GM19455 (cell line): Measurements from ENCODE around the gene ALDH1A3.

Experiments
- ATAC-seq: cut with Tn5 transposase; IDR thresholded peaks from one replicate; pipeline ENCODE4 v1.9.1; 2021; ENCODE audit not compliant: unreplicated experiment

Gene ALDH1A3

GRCh38 chr15:100923902-100924301, 44.3 kb downstream of the ALDH1A3 start:
- no peak for ATAC-seq

DNA sequence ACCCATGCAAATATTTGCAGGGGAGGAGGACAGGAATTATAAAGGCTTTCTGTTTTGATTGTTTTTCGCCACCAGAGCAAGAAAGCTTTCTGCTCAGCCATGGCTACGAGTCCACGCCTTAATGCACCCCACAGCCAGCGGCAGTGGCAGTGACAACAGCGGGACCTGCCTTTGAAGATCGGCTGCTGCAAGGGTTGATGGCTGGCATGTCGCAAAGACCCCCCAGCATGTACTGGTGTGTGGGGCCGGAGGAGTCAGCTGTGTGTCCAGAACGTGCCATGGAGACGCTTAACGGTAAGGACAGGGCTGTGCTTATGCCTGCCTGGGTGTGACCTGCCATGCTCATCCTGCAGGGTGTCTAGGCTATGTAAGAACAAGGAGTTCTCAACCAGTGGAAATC, 44.8 kb downstream of the ALDH1A3 start:
- ATAC-seq, result no peak

DNA sequence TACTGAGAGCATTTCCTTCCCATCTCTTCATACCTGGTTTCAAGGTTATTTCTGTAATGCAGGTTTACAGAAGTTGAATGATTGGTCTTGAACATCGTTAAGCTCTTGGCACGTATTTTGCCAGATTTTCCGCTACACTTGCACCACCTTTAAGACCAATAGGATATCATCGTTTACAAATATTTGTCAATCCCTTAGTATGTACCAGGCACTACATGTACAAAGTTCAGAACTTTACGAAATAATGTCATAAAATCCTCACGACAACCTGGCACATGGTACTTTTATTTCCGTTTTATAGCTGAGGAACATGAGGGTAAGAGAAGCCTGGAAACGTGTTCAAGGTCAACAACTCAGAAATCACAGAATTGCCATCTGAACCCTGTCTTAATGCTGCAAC, 45.8 kb downstream of the ALDH1A3 start:
- ATAC-seq, result no peak

DNA sequence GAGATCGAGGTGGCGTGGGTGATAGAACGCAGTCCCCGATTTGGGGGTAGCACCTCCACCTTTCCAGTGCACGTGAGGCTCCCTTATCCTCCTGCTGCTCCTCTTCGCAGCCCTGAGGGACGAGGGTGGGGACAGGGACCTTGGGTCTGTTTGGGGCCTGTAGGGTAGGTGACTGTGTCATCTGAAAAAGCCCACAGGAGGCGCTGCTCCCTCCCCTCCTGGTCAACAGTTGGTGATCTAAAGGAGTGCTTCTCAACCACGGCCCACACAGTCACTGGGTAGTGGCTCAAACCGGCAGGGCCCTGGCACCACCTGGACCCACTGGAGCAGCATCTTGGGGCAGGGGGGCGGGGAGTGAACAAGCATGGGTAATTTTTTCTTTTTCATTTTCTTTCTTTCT, 46.6 kb downstream of the ALDH1A3 start:
- no peak for ATAC-seq

DNA sequence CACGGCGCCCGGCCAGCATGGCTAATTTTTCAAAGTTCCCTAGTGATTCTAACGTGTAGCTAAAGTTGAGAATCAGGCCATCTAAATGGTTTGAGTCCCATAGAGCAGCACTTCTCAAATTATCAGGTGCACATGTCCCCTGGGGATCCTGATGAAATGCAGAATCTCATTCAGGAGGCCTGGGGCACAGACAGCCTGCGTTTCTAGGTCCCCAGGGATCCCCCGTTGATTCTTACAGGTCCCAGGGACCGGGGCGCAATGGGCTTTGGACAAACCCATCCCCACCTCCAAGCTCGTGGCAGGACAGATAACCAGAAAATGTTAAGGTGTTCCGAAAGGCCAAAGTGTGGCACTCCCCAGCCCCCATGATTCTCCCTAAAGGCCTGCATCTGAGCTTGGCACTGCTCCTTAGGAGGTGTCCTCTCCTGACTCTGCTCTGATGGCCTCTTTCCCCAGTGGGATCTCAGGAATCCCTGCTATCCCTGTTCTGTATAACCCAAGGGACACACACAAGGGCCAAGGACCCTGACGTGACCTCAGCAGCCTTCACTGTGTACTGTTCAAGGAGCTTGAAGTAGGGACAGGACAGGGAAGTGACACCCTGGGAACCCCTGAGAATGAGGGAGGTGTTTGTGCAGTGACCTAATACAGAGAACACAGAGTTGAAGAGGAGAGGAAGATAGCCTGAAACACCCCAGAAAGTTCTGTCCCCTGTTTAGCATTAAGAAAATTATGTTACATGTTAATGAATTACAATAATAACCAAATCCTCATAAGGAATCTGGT, 47.5 kb downstream of the ALDH1A3 start:
- no peak for ATAC-seq

DNA sequence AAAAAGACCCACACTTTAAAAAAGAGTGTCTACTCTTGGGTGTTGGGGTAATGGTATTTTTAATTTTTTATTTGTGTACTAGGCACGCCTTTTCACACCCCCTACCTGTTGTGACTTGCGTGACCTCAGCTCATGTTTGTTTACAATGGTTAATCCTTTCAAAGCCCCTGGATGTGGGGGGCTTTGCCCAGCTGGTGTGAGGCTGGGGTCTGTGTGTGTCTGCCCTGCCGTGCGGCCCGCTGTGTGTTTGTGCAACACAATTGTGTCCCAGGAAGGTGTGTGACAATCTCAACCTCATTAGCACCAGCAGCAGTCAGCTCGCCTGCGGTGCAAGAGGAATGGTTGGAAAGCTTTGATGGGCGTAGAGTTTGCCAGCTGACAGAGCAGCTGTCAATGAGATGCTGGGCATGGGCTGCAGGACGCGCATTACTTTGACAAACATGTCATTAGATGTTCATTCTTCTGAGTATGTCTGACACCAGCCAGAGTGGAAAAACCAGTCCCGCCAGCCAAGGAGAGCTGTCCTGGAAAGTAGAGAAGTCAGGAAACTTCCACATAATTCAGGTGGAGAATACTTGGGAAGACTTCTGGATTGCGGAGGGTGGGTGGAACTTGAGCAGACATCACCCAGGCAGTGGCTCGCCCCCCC, 49.1 kb downstream of the ALDH1A3 start:
- ATAC-seq, result no peak

- ATAC-seq, result no peak
Measured at GRCh38 chr15:100929641-100930042, 50.0 kb downstream of the ALDH1A3 start.

DNA sequence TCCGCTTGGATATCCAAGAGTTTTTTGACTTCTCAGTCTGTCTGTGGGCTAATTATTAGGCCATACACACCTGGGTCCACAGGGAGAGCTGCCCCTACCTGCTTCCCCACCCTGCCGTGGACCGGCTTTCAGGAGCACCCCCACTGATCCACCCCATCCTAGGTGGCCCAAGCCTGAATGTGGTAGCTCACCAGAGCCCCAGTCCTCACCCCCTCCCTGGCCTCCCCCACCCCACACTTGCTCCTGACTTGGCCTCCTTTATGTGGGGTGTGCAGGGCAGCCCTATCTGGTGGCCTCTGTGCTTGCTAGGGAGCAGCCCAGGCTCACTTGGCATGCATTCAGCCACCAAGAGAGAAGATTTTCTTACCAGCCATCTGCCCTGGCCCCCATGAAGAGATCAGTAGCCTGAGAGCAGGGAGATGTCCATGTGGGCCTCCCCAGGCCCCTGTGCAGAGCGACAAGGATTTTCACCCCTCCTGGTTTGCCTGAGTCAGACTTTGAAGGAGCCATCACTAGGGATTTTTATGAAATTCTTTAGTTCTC, 50.7 kb downstream of the ALDH1A3 start:
- no peak for ATAC-seq

- ATAC-seq, result peak; percentile 58
Measured at GRCh38 chr15:100931143-100931890, 51.7 kb downstream of the ALDH1A3 start.

DNA sequence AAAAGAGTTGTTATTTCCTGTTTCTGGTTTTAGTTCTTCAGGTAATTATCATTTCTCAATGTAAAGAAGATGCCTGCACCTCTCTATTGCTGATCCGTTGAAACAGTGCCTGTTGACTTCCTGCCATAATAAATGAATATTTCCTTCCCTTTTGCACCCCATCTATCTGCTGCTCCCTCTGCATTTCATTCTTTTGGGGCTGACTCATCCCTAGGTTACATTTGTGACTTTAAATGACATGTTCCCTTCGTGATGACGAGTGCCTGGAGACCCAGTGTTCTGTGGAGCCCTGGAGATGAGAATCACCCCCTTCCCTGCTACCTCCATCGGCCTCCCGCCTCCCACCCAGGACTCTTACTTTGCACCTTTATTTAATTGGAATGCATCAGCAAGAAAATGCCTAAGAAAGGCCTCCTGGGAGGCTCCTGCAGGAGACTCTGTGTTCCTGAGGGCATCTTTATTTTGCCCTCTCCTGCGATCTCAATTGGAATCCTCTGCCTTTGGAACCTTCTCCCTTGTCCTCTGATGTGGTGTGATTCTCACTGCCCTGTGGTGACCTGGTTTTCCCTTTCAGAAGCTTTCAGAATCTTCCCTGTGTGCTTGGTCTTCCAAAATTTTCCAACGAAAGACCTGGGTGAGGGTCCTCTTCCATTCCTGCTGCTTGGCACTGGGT, 53.2 kb downstream of the ALDH1A3 start:
- no peak for ATAC-seq

- ATAC-seq, result no peak
Measured at GRCh38 chr15:100934166-100934565, 54.5 kb downstream of the ALDH1A3 start.

DNA sequence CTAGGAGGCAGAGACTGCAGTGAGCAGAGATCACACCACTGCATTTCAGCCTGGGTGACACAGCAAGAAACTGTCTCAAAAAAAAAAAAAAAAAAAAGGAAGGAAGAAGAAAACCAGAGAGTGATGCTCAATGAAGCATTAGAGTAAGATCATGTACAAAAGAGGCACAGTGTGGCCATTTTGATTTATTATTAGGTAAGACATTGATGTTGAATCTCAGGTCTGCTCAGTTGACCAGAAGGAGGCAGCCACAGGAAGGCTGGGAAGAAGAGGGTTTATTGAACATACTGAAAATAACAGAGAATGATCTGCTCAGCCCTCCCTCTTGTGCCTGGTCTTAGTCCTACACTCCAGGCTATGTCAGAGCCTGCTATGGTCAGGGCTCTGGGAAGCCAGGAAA, 55.1 kb downstream of the ALDH1A3 start:
- no peak for ATAC-seq

DNA sequence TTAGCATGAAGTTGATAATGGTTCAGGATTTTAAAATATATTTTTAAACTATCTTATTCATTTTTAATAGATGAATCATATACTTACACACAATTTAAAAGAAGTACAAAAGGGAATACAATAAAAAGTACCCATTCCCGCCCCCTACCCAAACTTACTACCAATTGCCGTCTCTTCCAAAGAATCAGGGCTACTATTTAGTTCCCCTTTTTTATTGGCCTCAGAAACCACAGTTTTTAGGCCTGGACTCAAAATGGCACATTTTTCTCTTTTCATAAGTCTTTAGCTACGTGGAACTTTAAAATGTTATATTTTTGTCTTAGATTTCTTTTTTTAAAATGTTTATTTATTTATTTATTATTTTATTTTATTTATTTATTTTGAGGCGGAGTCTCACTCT, 57.5 kb downstream of the ALDH1A3 start:
- ATAC-seq, result no peak

- ATAC-seq, result no peak
Measured at GRCh38 chr15:100939791-100940190, 60.2 kb downstream of the ALDH1A3 start.

DNA sequence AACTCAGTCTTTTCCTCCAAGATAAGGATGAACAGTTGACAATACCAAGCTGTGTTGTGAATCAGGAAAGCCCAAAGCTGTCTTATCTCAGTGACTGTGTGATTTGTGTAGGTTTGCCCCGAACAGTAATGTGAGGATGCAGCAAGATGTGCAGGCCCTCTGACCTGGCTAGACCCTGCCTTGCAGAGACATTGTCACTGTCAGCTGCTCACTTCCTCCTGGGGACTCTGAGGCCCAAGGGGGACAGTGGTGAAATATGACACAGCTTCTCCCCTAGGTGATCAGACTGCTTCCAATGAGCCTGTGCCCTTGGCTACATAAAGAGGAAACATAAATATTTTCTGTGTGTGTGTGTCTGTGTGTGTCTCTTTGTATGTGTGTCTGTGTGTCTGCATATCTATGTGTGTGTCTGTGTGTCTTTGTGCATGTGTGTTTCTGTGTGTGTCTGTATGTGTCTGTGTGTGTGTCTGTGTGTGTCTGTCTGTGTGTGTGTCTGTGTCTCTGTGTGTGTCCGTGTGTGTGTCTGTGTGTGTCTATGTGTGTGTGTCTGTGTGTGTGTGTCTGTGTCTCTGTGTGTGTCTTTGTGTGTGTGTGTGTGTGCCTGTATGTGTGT, 61.2 kb downstream of the ALDH1A3 start:
- peak; percentile 65 for ATAC-seq

GRCh38 chr15:100941536-100941935, 61.9 kb downstream of the ALDH1A3 start:
- ATAC-seq, result peak; percentile 49

GRCh38 chr15:100942656-100943425, 63.2 kb downstream of the ALDH1A3 start:
- no peak for ATAC-seq

DNA sequence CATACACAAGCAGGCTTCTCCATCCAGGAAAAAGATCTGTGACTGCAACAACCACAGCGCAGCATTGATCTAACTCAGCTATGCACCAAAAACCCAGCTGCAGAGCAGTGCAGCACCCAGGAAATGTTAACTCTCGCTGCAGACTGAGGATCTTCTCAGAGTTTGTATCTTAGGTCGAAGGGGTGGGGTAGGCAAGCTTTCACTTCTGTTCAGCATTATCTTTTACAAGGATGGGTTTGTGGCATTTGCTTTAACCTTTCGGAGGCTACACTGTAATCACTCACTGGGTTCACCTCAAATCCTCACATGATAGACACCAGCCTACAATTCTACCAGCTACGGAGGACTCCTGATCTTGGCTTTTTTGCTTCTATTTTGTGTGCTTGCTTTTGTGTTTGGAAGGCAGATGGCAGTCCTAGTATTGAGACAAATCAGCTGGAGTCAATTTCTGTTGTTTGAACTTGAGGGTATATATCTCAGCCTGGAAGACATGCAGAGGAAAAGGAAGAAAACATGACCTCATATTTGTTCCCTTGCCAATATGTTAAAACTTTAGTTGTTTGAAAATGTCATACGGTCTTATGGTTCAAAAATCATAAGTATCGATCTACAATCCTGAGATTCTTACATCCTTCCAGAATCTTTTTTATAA, 64.7 kb downstream of the ALDH1A3 start:
- peak; percentile 37 for ATAC-seq

GRCh38 chr15:100944986-100945385, 65.4 kb downstream of the ALDH1A3 start:
- no peak for ATAC-seq
